NK-92 (cell line): ENCODE measurements around the gene TMOD1.
"Not testable (repeated sequence)": the region's sequence is repeated elsewhere in the genome, so short reads cannot be mapped to it uniquely, and the experiment has no call there.

Source experiments
- DNase-seq: peaks from one replicate; lab custom pipeline; 2025; ENCODE audit not compliant: unreplicated experiment; lab: John Stamatoyannopoulos, UW

The TMOD1 gene

GRCh38 chr9:97497558-97498375, 3.7 kb upstream of the TMOD1 start:
- not testable (repeated sequence) for DNase-seq

- not testable (repeated sequence) for DNase-seq
Measured at GRCh38 chr9:97498846-97499245, 2.6 kb upstream of the TMOD1 start.

- no peak for DNase-seq
Measured at GRCh38 chr9:97500263-97500662, 1.2 kb upstream of the TMOD1 start.

- no peak for DNase-seq
Measured at GRCh38 chr9:97500765-97501176, 695 bp upstream of the TMOD1 start.

- DNase-seq = no peak
Measured at GRCh38 chr9:97501972-97502221, 431 bp downstream of the TMOD1 start.

- DNase-seq = no peak
Measured at GRCh38 chr9:97502222-97502983, 937 bp downstream of the TMOD1 start.

- no peak for DNase-seq
Measured at GRCh38 chr9:97502984-97503861, 1.8 kb downstream of the TMOD1 start.

- DNase-seq = no peak
Measured at GRCh38 chr9:97503862-97504210, 2.4 kb downstream of the TMOD1 start.

DNA sequence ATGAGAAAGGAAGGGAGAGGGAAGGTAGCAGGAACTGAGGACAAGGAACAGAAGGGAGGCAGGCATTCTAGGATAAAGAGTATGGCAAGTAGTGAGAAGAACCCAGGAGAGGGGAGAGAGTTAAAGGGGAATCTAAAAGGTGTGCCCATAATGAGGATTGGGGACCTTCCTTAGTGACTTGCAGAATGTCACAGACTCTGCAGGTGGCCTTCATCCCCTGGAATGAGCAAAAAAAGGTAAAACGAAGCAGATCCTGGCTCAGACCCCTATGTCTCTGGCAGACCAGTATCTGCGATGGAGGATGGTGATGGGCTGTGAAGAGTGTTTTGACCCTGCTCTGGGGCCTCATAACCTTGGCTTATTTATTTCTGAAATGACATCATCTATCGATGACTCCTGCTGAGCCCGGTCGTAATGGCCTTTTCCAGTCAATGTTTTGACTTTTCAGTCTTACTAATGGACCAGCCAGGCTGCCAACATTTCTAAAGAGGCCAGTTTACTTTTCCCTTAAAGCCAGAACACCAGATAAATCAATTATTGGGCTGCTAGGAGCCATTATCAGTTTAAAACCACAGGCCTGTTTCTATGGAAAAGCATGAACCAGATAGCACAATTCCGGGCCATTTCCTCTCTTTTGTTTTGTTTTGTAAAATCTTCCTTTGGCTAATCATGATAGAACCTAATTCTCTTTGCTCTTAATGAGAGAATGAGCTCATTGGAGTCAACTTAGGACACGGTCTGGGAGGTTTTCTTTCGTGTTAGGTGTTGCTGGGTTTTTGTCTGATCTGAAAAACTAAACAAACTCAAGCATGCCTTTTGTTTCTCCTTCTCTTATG, 3.1 kb downstream of the TMOD1 start:
- DNase-seq = no peak

DNA sequence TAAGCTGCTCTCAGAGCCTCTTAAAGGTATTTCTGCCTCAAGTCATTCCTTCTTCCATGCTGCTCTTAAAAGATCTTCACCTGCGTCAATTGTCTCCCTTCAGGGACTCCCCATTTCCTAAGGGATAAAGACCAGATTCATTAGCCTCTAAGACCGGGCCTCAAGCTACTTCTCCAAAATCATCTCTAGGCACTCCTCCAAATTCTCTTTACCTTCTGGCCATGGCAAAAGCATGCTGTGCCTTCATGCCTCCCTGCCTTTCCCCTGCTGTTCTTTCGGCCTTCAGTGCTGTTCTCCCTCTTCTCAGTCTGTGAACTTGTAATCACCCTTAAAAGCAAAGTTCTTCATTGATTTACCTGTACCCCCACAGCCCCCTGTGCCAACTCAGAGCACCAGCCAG, 4.4 kb downstream of the TMOD1 start:
- DNase-seq = no peak

DNA sequence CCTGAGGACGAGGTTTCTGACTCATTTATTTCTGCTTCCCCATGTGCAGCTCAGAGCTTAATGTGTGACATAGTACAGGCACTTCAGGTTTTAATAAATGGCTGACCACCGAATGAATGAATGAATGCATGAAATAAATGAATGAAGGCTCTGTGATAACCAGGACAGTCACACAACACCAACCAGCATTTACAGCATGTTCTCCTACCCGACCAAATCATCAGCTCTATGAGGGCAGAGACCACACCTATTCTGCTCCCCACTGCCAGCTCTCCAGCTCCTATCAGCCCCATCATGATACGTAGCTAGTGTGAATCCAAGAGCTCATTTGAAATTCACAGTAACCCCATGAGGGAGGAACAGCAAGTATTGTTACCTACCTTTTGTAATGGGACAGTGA, 4.8 kb downstream of the TMOD1 start:
- DNase-seq = no peak

DNA sequence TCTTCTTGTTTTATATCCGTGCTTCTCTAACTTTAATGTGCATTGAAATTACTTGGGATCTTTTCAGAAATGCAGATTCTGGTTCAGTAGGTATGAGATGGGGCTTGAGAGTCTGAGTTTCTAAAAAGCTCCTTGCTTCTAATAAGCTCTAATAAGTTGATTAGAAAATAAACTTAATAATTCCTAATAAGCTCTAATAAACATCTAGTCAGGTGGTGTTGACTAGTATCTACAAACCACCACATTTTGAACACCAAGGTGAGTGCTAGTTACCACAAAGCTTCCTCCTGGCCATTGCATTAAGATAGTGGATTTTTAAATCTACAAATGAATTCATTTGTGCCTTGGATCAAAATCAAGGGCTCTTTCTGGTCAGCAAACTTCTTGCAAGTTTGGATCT, 5.3 kb downstream of the TMOD1 start:
- no peak for DNase-seq

- no peak for DNase-seq
Measured at GRCh38 chr9:97507428-97507984, 6.0 kb downstream of the TMOD1 start.

DNA sequence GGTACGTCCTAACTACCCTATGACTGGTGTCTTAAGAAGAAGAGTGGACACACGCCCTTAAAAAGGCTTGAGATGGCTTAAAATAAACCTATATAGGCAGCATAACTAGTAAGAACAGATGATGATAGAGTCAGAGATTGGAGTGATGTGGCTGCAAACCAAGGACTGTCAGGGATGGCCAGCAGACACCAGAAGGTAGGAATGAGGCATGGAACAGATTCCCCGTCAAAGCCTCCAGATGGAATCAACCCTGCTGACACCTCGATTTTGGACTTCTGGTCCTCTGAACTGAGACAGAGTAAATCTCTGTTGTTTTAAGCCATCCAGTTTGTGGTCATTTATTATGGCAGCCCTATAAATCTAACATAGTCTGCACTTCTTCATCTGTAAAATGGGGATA, 7.4 kb downstream of the TMOD1 start:
- no peak for DNase-seq

GRCh38 chr9:97510797-97511654, 9.6 kb downstream of the TMOD1 start:
- DNase-seq = no peak

DNA sequence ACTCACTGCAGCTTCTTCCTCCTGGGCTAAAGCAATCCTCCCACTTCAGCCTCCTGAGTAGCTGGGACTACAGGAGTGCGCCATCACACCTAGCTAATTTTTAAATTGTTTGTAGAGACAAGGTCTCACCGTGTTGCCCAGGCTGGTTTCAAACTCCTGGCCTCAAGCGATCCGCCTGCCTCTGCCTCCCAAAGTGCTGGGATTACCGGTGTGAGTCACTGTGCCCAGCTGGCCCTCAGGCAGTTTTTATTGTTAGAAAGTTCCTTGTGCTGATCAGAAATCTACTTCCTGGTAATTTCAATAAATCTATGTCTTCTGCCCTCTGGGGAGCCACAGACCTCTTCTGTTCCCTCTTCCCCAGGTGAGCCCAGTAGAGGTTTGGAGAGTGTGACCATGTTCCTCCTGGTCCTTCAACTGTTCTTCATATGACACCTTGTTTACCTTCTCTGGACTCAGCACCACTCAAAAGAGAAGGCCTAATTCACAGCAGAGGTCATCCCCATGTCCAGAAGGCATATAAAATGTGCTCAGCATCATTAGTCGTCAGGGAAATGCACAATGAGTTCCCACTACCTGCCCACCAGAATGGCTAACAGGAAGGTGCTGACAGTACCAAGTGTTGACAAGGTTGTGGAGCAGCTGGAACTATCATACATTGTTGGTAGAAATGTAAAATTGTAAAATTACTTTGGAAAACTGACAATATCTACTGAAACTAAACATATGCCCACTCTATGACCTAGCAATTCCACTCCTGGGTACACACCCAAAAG, 10.4 kb downstream of the TMOD1 start:
- no peak for DNase-seq

- DNase-seq = no peak
Measured at GRCh38 chr9:97512966-97513560, 11.6 kb downstream of the TMOD1 start.

DNA sequence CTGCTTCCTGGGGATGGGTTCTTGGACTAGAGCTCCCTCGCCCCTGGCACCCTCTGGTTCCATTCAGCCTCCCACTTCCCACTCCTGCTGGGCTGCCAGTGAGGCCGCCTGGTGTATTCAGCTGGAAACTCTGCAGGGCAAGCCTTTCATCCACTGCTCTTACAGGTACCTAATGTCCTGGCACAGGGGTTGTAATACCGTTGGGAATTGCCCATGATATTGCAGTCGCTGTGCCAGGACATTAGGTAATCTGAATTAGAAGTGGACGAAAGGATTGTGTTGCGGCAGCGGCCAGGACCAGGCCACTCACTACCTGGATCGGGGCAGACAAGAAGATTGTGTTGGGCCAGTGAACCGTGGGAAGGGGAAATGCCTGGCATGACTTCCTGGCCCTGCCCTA, 13.1 kb downstream of the TMOD1 start:
- no peak for DNase-seq

DNA sequence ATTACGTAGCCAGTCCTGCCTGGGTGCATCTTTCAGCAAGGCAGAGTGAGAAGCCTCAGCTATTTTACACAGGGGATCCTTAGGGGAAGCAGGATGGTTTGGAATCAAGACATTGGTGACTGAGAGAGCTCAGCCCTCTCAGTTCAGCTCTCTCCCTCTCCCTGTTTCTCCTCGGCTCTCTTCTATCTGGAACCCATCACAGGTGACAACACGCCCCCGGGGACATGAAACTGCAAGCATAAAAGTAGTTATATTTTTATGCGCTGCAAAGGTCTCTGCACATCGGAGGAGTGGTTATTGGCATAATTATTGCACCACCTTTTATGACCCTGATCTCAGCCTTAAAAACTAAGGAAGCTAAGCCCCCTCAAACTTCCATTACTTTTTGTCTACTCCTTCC, 14.2 kb downstream of the TMOD1 start:
- no peak for DNase-seq
